Mesendoderm (in vitro differentiated cells): ENCODE results near the gene LZTR1.

Source experiments
- DNase-seq: peaks from one replicate; pipeline ENCODE4 v3.0.0; 2013
- H2AK5ac ChIP-seq: 2 replicates; pipeline ENCODE4 v1.6.1; 2013; ENCODE audit warnings: low read length, inconsistent platforms
- H2BK120ac ChIP-seq: 2 replicates; pipeline ENCODE4 v1.6.1; 2013; ENCODE audit warnings: low read depth, mild to moderate bottlenecking, low read length, moderate library complexity, mixed read lengths
- H2BK15ac ChIP-seq: replicated peaks from 2 replicates; pipeline ENCODE4 v1.6.1; 2013; ENCODE audit warnings: low read depth, mild to moderate bottlenecking, moderate library complexity
- H2BK5ac ChIP-seq: 2 replicates; pipeline ENCODE4 v1.6.1; 2013; ENCODE audit warnings: low read length, inconsistent platforms
- H3K18ac ChIP-seq: 2 replicates; pipeline ENCODE4 v1.6.1; 2013; ENCODE audit warnings: mild to moderate bottlenecking, low read length, mixed read lengths
- H3K23ac ChIP-seq: one replicate; pipeline ENCODE4 v1.6.1; 2013; ENCODE audit warnings: low read length
- H3K27ac ChIP-seq: 2 replicates; pipeline ENCODE4 v1.5.1; 2013; ENCODE audit warnings: low read depth, mild to moderate bottlenecking, inconsistent platforms, low read length, moderate library complexity
- H3K27me3 ChIP-seq: 2 replicates; pipeline ENCODE4 v1.6.1; 2013; ENCODE audit warnings: low read length, control low read depth, mild to moderate bottlenecking, inconsistent platforms; ENCODE audit not compliant: insufficient read depth, poor library complexity
- H3K36me3 ChIP-seq: 2 replicates; pipeline ENCODE4 v1.6.1; 2013; ENCODE audit warnings: low read length, inconsistent platforms; ENCODE audit not compliant: control insufficient read depth, insufficient read depth
- H3K4ac ChIP-seq: one replicate; pipeline ENCODE4 v1.6.1; 2013; ENCODE audit warnings: low read depth, mild to moderate bottlenecking, low read length, moderate library complexity
- H3K4me1 ChIP-seq: 2 replicates; pipeline ENCODE4 v1.6.1; 2013; ENCODE audit warnings: low read depth, low read length, inconsistent platforms; ENCODE audit not compliant: control insufficient read depth
- H3K4me2 ChIP-seq: 2 replicates; pipeline ENCODE4 v1.6.1; 2013; ENCODE audit warnings: low read length
- H3K4me3 ChIP-seq: 2 replicates; pipeline ENCODE4 v1.5.1; 2013; ENCODE audit warnings: mild to moderate bottlenecking, low read length
- H3K56ac ChIP-seq: one replicate; pipeline ENCODE4 v1.6.1; 2013; ENCODE audit warnings: low read length
- H3K79me1 ChIP-seq: 2 replicates; pipeline ENCODE4 v1.6.1; 2013; ENCODE audit warnings: low read length, inconsistent platforms
- H3K79me2 ChIP-seq: 2 replicates; pipeline ENCODE4 v1.6.1; 2013; ENCODE audit warnings: mild to moderate bottlenecking, low read length; ENCODE audit not compliant: control insufficient read depth, insufficient read depth
- H3K9ac ChIP-seq: 2 replicates; pipeline ENCODE4 v1.6.1; 2013; ENCODE audit warnings: low read length, inconsistent platforms
- H4K5ac ChIP-seq: one replicate; pipeline ENCODE4 v1.6.1; 2013; ENCODE audit warnings: low read length
- H4K8ac ChIP-seq: one replicate; pipeline ENCODE4 v1.6.1; 2013; ENCODE audit warnings: low read depth, mild to moderate bottlenecking, control low read depth, low read length, moderate library complexity
- WGBS: extraction: QIAGEN DNeasy Blood & Tissue Kit; methylation state at CpG from one replicate; pipeline ENCODE4 v1.1.7; 2013; ENCODE audit warnings: low lambda C conversion rate, missing lambda C conversion rate; ENCODE audit not compliant: insufficient coverage; ENCODE audit errors: extremely low coverage; 5-methylcytosine and 5-hydroxymethylcytosine counted together

The LZTR1 gene

GRCh38 chr22:20980523-20980922, 1.6 kb upstream of the LZTR1 start:
- Histone ChIP-seq H3K4me3 (no peak overlapping the region), H3K79me2 (no peaks in the 10 kb centered on the region), H3K79me1 (peaks cover 4% of the 10 kb centered on the region), H3K23ac (no peak overlapping the region), H3K9ac (no peak overlapping the region), H3K4me2 (no peak overlapping the region), H2BK5ac (no peak overlapping the region), H3K27me3 (no peaks in the 10 kb centered on the region), H3K56ac (no peak overlapping the region), H3K36me3 (no peaks in the 10 kb centered on the region), H4K5ac (no peak overlapping the region), H2BK120ac (no peak overlapping the region), H2AK5ac (no peak overlapping the region), H4K8ac (no peak overlapping the region), H2BK15ac (no peak overlapping the region), H3K4ac (no peak overlapping the region), H3K4me1 (peaks cover 9% of the 10 kb centered on the region), H3K18ac (no peak overlapping the region), H3K27ac (no peak overlapping the region)
- no peak for DNase-seq
- WGBS: no CpG with 5 or more reads among the region's 4 CpGs

GRCh38 chr22:20980938-20981722, 967 bp upstream of the LZTR1 start:
- no CpG with 5 or more reads among the region's 10 CpGs for WGBS
- Histone ChIP-seq H3K36me3 (no peaks in the 10 kb centered on the region), H2BK15ac (no peak overlapping the region), H3K4me1 (peaks cover 9% of the 10 kb centered on the region), H3K79me1 (peaks cover 4% of the 10 kb centered on the region), H4K8ac (no peak overlapping the region), H3K9ac (peak overlapping the region; percentile 98), H2AK5ac (peak overlapping the region; percentile 91), H2BK120ac (no peak overlapping the region), H3K4ac (no peak overlapping the region), H3K4me3 (peak overlapping the region; percentile 53), H3K79me2 (no peaks in the 10 kb centered on the region), H3K4me2 (peak overlapping the region; percentile 81), H3K56ac (peak overlapping the region; percentile 99), H3K23ac (peak overlapping the region; percentile 76), H3K27ac (no peak overlapping the region), H3K27me3 (no peaks in the 10 kb centered on the region), H4K5ac (no peak overlapping the region), H3K18ac (no peak overlapping the region), H2BK5ac (peak overlapping the region; percentile 54)
- no peak for DNase-seq

GRCh38 chr22:20982563-20982882, 426 bp downstream of the LZTR1 start:
- peak overlapping the region; percentile 38 for H3K4ac ChIP-seq
- WGBS: no CpG with 5 or more reads among the region's 12 CpGs
- H3K4me2 ChIP-seq: peak overlapping the region; percentile 88
- H3K36me3 ChIP-seq: no peaks in the 10 kb centered on the region
- H2BK120ac ChIP-seq: no peak overlapping the region
- H4K5ac ChIP-seq: no peak overlapping the region
- peak overlapping the region; percentile 99 for H3K56ac ChIP-seq
- H3K4me3 ChIP-seq: peak overlapping the region; percentile 93
- peak overlapping the region; percentile 22 for H2AK5ac ChIP-seq
- peak overlapping the region; percentile 98 for H3K9ac ChIP-seq
- no peaks in the 10 kb centered on the region for H3K27me3 ChIP-seq
- H3K18ac ChIP-seq: no peak overlapping the region
- no peak overlapping the region for H3K27ac ChIP-seq
- DNase-seq: no peak
- peak overlapping the region; percentile 92 for H3K23ac ChIP-seq
- H3K4me1 ChIP-seq: peaks cover 9% of the 10 kb centered on the region
- H2BK5ac ChIP-seq: no peak overlapping the region
- H3K79me2 ChIP-seq: no peaks in the 10 kb centered on the region
- H3K79me1 ChIP-seq: peaks cover 4% of the 10 kb centered on the region
- no peak overlapping the region for H2BK15ac ChIP-seq
- no peak overlapping the region for H4K8ac ChIP-seq

- H2BK5ac ChIP-seq: no peak overlapping the region
- H3K4me3 ChIP-seq: no peak overlapping the region
- no peak for DNase-seq
- H3K4me2 ChIP-seq: peak overlapping the region; percentile 88
- H4K8ac ChIP-seq: no peak overlapping the region
- peaks cover 4% of the 10 kb centered on the region for H3K79me1 ChIP-seq
- H3K79me2 ChIP-seq: no peaks in the 10 kb centered on the region
- no peak overlapping the region for H3K23ac ChIP-seq
- H3K18ac ChIP-seq: no peak overlapping the region
- H2AK5ac ChIP-seq: no peak overlapping the region
- no peak overlapping the region for H3K4ac ChIP-seq
- WGBS: no CpG with 5 or more reads among the region's 5 CpGs
- H3K27me3 ChIP-seq: no peaks in the 10 kb centered on the region
- no peak overlapping the region for H4K5ac ChIP-seq
- H3K36me3 ChIP-seq: no peaks in the 10 kb centered on the region
- no peak overlapping the region for H3K27ac ChIP-seq
- H3K9ac ChIP-seq: peak overlapping the region; percentile 98
- H2BK15ac ChIP-seq: no peak overlapping the region
- no peak overlapping the region for H2BK120ac ChIP-seq
- H3K4me1 ChIP-seq: peaks cover 9% of the 10 kb centered on the region
- H3K56ac ChIP-seq: peak overlapping the region; percentile 99
Measured at GRCh38 chr22:20983081-20983771, 1.1 kb downstream of the LZTR1 start.

- Histone ChIP-seq H3K4me1 (peaks cover 6% of the 10 kb centered on the region), H3K4me3 (no peak overlapping the region), H3K4ac (no peak overlapping the region), H3K4me2 (no peak overlapping the region), H3K56ac (no peak overlapping the region), H3K23ac (no peak overlapping the region), H3K18ac (no peak overlapping the region), H3K9ac (no peak overlapping the region), H2BK5ac (no peak overlapping the region), H3K27ac (no peak overlapping the region), H3K36me3 (no peaks in the 10 kb centered on the region), H4K5ac (no peak overlapping the region), H2AK5ac (no peak overlapping the region), H4K8ac (no peak overlapping the region), H3K27me3 (no peaks in the 10 kb centered on the region), H2BK120ac (no peak overlapping the region), H2BK15ac (no peak overlapping the region), H3K79me2 (no peaks in the 10 kb centered on the region), H3K79me1 (peaks cover 4% of the 10 kb centered on the region)
- DNase-seq: no peak
- WGBS: no CpG with 5 or more reads among the region's 7 CpGs
Measured at GRCh38 chr22:20985720-20986119, 3.6 kb downstream of the LZTR1 start.
